Embryonic facial prominence (tissue), 1 donor: ENCODE results near the gene LTBP2.
"Not testable (repeated sequence)": the region's sequence is repeated elsewhere in the genome, so short reads cannot be mapped to it uniquely, and the experiment has no call there.

Experiments used
- DNase-seq: peaks from one replicate; pipeline ENCODE4 v3.0.0-alpha.2; 2016; ENCODE audit errors: extremely low spot score

The LTBP2 gene

DNA sequence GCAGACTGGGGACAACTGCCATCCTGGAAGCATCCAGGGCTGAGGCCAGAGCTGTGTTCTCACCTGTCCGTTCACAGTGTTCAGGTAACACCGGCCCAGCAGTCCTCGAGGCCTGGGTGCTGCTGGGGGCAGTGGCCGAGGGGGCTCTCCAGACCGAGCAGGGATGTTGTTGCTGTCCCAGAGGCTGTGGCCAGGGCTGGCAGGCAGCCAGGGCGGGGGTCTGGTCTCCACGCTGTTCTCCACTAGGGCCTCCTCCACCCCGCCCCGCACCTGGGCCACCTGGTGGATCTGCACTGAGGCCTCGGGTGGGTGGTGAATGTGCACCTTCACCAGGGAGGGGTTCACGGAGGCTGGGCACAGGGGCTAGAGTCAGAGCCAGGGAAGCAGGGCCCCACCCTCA, 61.0 kb downstream of the LTBP2 start:
- no peak for DNase-seq

GRCh38 chr14:74550071-74550470, 62.0 kb downstream of the LTBP2 start:
- DNase-seq, result no peak

GRCh38 chr14:74549588-74549987, 62.4 kb downstream of the LTBP2 start:
- no peak for DNase-seq

DNA sequence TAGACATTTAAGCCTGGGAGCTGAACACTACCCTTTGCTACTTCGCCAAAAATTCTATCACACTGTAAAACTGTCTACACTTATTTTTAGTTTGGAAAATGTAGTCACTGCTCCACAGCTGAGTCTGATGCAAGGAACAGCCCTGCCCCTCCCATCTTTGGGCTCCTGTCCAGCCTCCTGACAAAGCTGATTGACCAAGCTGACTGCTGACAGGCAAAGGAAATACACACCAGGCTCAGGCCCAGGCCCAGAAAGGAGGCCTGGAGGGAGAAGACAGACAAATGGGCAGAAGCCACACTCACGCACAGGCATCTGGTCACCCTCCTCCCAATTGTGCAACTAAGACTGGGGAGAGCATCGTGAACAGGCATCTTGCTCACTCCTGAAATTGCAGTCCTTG, 63.2 kb downstream of the LTBP2 start:
- DNase-seq, result no peak

DNA sequence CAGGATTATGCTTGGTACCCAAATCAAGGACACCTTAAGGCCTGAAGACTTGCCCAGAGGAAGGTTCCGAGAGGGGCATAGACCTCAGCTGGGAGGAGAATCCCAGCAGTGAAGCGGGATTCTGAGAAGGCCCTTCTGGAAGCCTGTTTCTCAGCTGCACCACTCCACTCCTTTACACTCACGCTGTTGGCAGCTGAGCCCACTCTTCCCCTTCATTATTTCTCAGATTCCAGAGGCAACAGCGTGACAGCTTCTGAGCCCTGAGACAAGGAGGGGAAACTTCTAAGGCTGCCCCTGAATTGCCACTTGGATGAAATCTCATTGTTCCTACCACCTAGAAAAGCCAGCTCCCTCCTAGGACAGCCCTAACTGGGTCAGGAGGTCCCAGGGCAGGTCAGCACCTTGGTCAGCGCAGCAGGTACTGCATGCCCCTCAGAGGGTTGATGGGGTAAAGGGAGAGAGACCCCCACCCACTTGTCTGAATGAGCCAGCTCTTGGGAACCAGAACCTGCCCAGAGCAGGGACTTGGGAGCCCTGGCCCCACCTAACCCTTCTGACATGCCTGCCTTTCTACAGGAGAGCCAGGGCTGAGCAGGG, 64.6 kb downstream of the LTBP2 start:
- DNase-seq, result no peak

GRCh38 chr14:74546416-74546815, 65.6 kb downstream of the LTBP2 start:
- DNase-seq, result no peak

- no peak for DNase-seq
Observed at GRCh38 chr14:74545386-74545785, 66.7 kb downstream of the LTBP2 start.

- no peak for DNase-seq
Observed at GRCh38 chr14:74543771-74544438, 68.1 kb downstream of the LTBP2 start.

- DNase-seq, result no peak
Observed at GRCh38 chr14:74542056-74542685, 69.9 kb downstream of the LTBP2 start.

DNA sequence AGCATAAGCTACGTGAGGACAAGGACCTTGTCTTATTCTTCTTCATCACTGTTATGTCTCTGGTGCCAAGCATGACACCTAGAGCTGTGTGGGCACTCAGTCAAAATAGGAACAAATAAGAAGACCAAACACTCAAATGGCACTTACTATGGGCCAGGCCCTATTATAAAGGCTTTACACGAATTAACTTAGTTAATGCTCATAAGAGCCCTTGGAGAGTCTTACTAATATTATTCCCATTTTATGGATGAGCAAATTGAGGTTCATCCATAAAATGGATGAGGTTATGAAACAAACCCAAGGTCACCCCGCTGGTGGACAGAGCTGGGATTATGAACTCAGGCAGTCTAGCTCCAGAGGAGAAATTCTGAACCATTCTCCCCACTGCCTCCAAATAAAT, 70.8 kb downstream of the LTBP2 start:
- DNase-seq, result no peak

- no peak for DNase-seq
Observed at GRCh38 chr14:74539503-74539902, 72.5 kb downstream of the LTBP2 start.

- no peak for DNase-seq
Observed at GRCh38 chr14:74538411-74539391, 73.3 kb downstream of the LTBP2 start.

- DNase-seq, result not testable (repeated sequence)
Observed at GRCh38 chr14:74536336-74536735, 75.7 kb downstream of the LTBP2 start.

GRCh38 chr14:74535756-74536325, 76.2 kb downstream of the LTBP2 start:
- DNase-seq, result no peak

DNA sequence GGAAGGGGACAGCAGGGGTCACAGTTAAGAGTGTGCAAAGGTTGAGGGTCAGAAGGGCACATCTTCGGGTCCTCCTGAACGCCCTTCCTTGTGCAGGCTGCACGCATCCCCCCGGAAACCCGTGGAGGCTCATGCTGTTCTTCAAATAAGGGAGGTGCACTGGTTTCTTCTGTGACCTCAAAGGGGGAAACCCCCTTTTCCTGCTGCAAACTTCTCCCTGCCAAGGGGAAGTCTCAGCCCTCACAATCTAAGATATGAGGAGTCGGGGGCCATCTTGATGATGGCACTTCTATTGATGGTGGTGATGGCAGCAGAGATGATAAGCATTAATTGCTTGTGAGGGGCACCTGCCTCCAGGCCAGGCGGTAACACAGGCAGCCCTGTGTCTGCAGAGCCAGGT, 78.5 kb downstream of the LTBP2 start:
- DNase-seq, result no peak

DNA sequence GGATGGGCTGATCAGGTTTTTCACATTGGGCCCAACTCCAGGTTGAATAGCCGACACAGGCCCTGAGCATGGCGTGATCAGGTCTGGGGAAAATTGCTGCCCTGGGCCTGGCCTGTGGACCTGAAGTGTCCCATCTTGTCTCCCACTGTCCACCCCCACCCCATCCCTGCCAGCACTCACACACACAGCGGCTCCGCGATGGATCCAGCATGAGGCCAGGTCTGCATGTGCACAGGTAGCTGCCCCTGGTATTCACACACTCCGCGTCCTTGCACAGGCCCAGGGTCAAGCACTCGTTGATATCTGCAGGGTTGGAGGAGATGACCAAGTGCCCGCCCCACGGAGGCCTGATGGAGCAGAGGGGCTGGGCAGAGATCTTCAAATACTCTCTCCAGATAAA, 79.8 kb downstream of the LTBP2 start:
- DNase-seq, result no peak

GRCh38 chr14:74531467-74531866, 80.6 kb downstream of the LTBP2 start:
- DNase-seq, result no peak

DNA sequence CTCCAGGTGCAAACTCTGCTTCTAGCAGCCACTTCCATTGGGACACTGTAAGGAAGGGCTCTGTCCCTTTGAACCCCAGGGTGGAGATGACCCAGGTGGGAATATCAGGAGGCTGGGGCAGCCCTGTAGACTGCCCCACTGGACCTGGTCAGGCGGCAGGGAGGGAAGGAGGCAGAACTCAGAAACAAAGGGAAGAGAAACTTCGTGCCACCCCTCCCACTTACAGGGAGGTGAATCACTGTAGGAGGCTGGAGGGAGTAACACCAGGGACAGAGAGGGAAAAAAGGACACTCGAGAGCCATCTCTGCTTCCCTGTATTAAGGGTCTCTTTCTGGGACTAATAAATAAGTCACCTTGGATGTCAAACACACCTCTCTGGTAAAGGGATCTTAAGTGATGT, 81.0 kb downstream of the LTBP2 start:
- no peak for DNase-seq

- no peak for DNase-seq
Observed at GRCh38 chr14:74528886-74529285, 83.2 kb downstream of the LTBP2 start.

GRCh38 chr14:74528406-74528805, 83.6 kb downstream of the LTBP2 start:
- DNase-seq, result no peak

- no peak for DNase-seq
Observed at GRCh38 chr14:74527736-74528280, 84.2 kb downstream of the LTBP2 start.
